ENCODE measurements around the gene ASNS. TPM values are rescaled to one million over a fixed set of nuclear protein-coding genes. Genes with fewer than 3 reads are reported as not detected.

Gene ASNS
- total RNA-seq (2014; rRNA removed; shearing (Covaris generic)) = 169 and 180 TPM in 2 replicates

GRCh38 chr7:97872025-97872669 is at the start of gene ASNS:
Gene ASNS (minus strand): TSS chr7:97872408. CDS start chr7:97869156, 3,252 bp downstream.

Small RNAs within 50 kb of the gene (small RNA-seq; reads per million reads assigned to genes)
- not detected for gene AC005326.1
- not detected for gene AC079781.2
- not detected for gene SNRPCP9

Other genes with a start within 250 kb of the ASNS start
- 2.7 and 5.4 TPM in 2 replicates for gene TAC1, start 140.3 kb downstream of the ASNS start, total RNA-seq (2014; rRNA removed; shearing (Covaris generic))
- not detected in 2 replicates for gene OCM2, start 117.8 kb upstream of the ASNS start, total RNA-seq (2014; rRNA removed; shearing (Covaris generic))
- gene LMTK2, start 234.5 kb upstream of the ASNS start, total RNA-seq (2014; rRNA removed; shearing (Covaris generic)) = 9.1 and 9.9 TPM in 2 replicates